Osteocyte (in vitro differentiated cells): ENCODE results near the gene MIEF1. TPM values are rescaled to one million over a fixed set of nuclear protein-coding genes. Genes with fewer than 3 reads are reported as not detected.
"Not testable (repeated sequence)": the region's sequence is repeated elsewhere in the genome, so short reads cannot be mapped to it uniquely, and the experiment has no call there.

Source experiments
- DNase-seq: peaks from one replicate; pipeline ENCODE4 v3.0.0; 2021; ENCODE audit warnings: mixed read lengths; ENCODE audit not compliant: unreplicated experiment; ENCODE audit errors: extremely low spot score
- H3K27ac Mint-ChIP-seq: one replicate; pipeline ENCODE4 v1.8.0; 2021; ENCODE audit warnings: mild to moderate bottlenecking, mixed read lengths; ENCODE audit not compliant: unreplicated experiment
- H3K27me3 Mint-ChIP-seq: one replicate; pipeline ENCODE4 v1.8.0; 2021; ENCODE audit warnings: mixed read lengths; ENCODE audit not compliant: unreplicated experiment
- H3K36me3 Mint-ChIP-seq: one replicate; pipeline ENCODE4 v1.8.0; 2021; ENCODE audit warnings: mixed read lengths; ENCODE audit not compliant: unreplicated experiment
- H3K4me1 Mint-ChIP-seq: one replicate; pipeline ENCODE4 v1.8.0; 2021; ENCODE audit warnings: mixed read lengths; ENCODE audit not compliant: unreplicated experiment
- H3K4me3 Mint-ChIP-seq: one replicate; pipeline ENCODE4 v1.8.0; 2021; ENCODE audit warnings: mild to moderate bottlenecking, moderate library complexity, mixed read lengths; ENCODE audit not compliant: unreplicated experiment
- H3K9me3 Mint-ChIP-seq: one replicate; pipeline ENCODE4 v1.8.0; 2021; ENCODE audit warnings: mixed read lengths; ENCODE audit not compliant: unreplicated experiment
- total RNA-seq: library from RNA; stranded (reverse); gene quantifications from 2 replicates; pipeline ENCODE4 v1.2.1, GENCODE V29; 2021
- TF ChIP-seq, protein P1 (sequence below): fragments of 200-600 bp; sonication (generic); IDR thresholded peaks from 2 replicates; pipeline ENCODE4 v1.5.0; 2021; ENCODE audit warnings: antibody characterized with exemption, mild to moderate bottlenecking, moderate library complexity

MIEF1 gene
- total RNA-seq, 1 donor from 2014 or later, result 25.8 TPM

DNA sequence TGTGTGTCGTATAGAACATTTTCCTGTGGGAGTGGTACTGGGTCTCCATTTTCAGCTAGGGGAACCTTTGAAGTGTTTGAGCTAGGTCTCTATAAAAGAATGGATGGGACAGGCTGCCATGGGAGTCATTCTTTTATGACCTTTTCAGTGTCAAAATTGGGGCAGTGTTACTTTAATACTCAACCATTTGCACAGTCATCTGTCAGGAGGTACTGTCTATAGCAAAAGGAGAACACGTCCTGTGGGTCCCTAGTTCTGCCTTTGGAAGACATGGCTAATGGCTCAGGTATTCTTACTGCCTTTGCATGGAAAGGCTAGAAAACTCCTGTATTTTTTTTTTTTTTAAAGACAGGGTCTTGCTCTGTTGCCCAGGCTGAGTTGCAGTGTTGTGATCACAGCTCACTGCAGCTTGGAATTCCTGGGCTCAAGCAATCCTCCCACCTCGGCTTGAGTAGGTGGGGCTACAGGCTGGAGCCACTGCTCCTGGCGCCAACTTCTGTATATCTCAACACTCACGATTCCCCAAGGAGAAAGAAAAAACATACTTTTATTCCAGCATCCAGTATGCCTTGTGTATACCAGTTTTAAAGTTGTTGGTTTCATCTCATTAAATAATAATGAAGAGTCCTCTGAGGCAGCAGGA lies 16.2 kb downstream of the MIEF1 start:
- H3K36me3 Mint-ChIP-seq, result peaks cover 45% of the 10 kb centered on the region
- TF ChIP-seq, protein P1, sequence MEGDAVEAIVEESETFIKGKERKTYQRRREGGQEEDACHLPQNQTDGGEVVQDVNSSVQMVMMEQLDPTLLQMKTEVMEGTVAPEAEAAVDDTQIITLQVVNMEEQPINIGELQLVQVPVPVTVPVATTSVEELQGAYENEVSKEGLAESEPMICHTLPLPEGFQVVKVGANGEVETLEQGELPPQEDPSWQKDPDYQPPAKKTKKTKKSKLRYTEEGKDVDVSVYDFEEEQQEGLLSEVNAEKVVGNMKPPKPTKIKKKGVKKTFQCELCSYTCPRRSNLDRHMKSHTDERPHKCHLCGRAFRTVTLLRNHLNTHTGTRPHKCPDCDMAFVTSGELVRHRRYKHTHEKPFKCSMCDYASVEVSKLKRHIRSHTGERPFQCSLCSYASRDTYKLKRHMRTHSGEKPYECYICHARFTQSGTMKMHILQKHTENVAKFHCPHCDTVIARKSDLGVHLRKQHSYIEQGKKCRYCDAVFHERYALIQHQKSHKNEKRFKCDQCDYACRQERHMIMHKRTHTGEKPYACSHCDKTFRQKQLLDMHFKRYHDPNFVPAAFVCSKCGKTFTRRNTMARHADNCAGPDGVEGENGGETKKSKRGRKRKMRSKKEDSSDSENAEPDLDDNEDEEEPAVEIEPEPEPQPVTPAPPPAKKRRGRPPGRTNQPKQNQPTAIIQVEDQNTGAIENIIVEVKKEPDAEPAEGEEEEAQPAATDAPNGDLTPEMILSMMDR, result no peak
- peaks cover 44% of the 10 kb centered on the region for H3K4me1 Mint-ChIP-seq
- peak overlapping the region; percentile 92 for H3K4me3 Mint-ChIP-seq
- DNase-seq, result no peak
- peak overlapping the region; percentile 95 for H3K27ac Mint-ChIP-seq
- no peaks in the 10 kb centered on the region for H3K9me3 Mint-ChIP-seq
- no peaks in the 10 kb centered on the region for H3K27me3 Mint-ChIP-seq

DNA sequence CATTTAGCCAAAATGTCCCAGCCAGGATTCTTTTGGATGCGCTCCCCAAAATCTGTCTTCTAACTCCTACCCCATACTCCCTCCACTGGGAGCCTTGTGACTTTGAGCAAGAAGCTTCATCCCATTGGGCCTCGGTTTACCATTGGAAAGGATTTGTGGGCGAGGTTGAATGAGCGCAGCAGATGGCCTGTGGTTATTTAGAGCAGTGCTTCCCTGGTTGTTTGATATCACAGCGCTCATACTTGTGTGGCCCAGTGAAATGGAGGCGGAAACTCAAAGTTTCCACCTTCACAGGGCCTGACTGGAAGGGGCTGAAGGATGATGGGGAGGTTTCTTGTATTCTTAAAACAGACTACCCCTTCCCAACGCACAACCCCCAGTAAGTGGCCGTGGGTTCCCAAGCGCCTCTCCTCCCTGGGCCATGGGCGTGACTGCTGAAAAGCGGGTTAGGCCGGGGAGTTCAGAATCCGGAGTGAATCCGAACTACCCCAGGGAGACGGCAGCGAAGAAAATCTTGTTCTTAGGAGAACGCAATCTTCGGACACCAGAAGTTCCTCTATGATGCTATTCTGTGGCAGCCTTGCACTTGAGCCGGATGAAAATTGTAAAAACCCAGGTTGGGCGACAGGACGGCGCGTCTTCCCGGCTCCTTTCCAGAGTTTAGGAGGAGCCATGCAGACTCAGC lies 17.0 kb downstream of the MIEF1 start:
- peak overlapping the region; percentile 95 for H3K27ac Mint-ChIP-seq
- TF ChIP-seq, protein P1, result no peak
- no peaks in the 10 kb centered on the region for H3K9me3 Mint-ChIP-seq
- H3K4me3 Mint-ChIP-seq, result peak overlapping the region; percentile 92
- DNase-seq, result no peak
- H3K27me3 Mint-ChIP-seq, result no peaks in the 10 kb centered on the region
- H3K36me3 Mint-ChIP-seq, result peaks cover 41% of the 10 kb centered on the region
- H3K4me1 Mint-ChIP-seq, result peaks cover 48% of the 10 kb centered on the region

DNA sequence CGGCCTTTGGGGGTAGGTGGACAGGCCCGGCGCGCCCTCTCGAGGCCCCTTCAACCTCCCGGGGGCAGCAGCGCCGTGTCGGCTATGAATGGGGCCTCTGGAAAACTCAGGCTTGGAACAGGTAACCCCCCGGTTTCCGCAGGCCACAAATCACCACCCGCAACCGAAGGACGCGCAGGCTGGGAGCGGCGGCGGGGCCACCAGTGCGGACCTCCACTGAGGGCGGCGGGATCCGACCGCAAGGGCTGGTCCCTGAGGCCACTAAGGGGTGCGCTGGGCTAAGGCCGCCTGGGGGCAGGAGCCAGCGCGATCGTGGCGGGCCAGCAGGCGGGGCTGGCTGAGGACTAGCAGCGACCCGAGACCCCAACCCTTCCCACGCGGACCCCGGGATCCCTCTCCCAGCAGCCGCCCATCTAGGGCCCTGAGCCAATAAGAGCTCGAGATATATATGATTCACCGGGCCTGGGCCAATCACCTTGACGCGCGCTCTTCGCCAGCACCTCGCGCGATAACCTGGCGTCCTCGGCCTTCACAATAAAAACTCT lies 17.7 kb downstream of the MIEF1 start:
- H3K4me3 Mint-ChIP-seq, result peak overlapping the region; percentile 92
- H3K9me3 Mint-ChIP-seq, result no peaks in the 10 kb centered on the region
- peaks cover 38% of the 10 kb centered on the region for H3K36me3 Mint-ChIP-seq
- H3K4me1 Mint-ChIP-seq, result peaks cover 47% of the 10 kb centered on the region
- peak overlapping the region; percentile 95 for H3K27ac Mint-ChIP-seq
- TF ChIP-seq, protein P1, result peak; percentile 45
- H3K27me3 Mint-ChIP-seq, result no peaks in the 10 kb centered on the region
- DNase-seq, result peak; percentile 99

DNA sequence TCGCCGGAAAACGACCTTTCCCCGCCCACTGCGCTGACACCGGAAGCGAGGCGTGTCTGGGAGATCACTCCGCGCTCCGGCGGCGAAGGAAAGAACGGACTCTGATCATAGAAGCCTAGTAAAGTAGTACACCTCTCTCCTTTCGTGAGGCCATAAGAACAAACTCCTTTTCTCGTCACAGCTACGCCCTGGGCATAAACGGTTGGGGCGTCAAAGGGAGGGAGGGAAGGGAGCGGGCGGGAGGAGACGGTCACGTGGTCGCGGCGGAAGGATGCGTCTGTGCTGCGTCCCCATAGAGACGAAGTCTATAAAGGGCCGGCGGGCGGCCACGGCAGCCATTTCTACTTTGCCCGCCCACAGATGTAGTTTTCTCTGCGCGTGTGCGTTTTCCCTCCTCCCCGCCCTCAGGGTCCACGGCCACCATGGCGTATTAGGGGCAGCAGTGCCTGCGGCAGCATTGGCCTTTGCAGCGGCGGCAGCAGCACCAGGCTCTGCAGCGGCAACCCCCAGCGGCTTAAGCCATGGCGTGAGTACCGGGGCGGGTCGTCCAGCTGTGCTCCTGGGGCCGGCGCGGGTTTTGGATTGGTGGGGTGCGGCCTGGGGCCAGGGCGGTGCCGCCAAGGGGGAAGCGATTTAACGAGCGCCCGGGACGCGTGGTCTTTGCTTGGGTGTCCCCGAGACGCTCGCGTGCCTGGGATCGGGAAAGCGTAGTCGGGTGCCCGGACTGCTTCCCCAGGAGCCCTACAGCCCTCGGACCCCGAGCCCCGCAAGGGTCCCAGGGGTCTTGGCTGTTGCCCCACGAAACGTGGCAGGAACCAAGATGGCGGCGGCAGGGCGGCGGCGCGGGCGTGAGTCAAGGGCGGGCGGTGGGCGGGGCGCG lies 18.4 kb downstream of the MIEF1 start, which contains the start of gene ATF4:
TSS of gene ATF4 (plus strand) at position 337 of the 880 bp plus-strand sequence. CDS start 884 bp downstream, outside the sequence.
- peaks cover 53% of the 10 kb centered on the region for H3K4me1 Mint-ChIP-seq
- TF ChIP-seq, protein P1, result no peak
- peak within 1 kb of the TSS; percentile 95 for H3K27ac Mint-ChIP-seq
- DNase-seq, result peak; percentile 95
- H3K4me3 Mint-ChIP-seq, result peak within 1 kb of the TSS; percentile 92
- peaks cover 43% of the 10 kb centered on the region for H3K36me3 Mint-ChIP-seq
- no peaks in the 10 kb centered on the region for H3K9me3 Mint-ChIP-seq
- H3K27me3 Mint-ChIP-seq, result no peaks in the 10 kb centered on the region

DNA sequence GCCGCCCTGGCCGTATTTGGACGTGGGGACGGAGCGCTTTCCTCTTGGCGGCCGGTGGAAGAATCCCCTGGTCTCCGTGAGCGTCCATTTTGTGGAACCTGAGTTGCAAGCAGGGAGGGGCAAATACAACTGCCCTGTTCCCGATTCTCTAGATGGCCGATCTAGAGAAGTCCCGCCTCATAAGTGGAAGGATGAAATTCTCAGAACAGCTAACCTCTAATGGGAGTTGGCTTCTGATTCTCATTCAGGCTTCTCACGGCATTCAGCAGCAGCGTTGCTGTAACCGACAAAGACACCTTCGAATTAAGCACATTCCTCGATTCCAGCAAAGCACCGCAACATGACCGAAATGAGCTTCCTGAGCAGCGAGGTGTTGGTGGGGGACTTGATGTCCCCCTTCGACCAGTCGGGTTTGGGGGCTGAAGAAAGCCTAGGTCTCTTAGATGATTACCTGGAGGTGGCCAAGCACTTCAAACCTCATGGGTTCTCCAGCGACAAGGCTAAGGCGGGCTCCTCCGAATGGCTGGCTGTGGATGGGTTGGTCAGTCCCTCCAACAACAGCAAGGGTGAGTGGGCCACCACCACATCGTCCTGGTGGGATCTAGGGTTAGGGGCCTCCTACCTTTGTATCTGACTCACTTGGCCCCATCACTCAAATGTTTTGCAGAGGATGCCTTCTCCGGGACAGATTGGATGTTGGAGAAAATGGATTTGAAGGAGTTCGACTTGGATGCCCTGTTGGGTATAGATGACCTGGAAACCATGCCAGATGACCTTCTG lies 19.2 kb downstream of the MIEF1 start:
- Mint-ChIP-seq H3K36me3 (peaks cover 38% of the 10 kb centered on the region), H3K4me3 (peak overlapping the region; percentile 92), H3K4me1 (peaks cover 58% of the 10 kb centered on the region), H3K27ac (peak overlapping the region; percentile 95)
- H3K9me3 Mint-ChIP-seq, DNase-seq, H3K27me3 Mint-ChIP-seq: not testable (repeated sequence)

DNA sequence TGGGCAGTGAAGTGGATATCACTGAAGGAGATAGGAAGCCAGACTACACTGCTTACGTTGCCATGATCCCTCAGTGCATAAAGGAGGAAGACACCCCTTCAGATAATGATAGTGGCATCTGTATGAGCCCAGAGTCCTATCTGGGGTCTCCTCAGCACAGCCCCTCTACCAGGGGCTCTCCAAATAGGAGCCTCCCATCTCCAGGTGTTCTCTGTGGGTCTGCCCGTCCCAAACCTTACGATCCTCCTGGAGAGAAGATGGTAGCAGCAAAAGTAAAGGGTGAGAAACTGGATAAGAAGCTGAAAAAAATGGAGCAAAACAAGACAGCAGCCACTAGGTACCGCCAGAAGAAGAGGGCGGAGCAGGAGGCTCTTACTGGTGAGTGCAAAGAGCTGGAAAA lies 20.0 kb downstream of the MIEF1 start:
- H3K27me3 Mint-ChIP-seq, DNase-seq, H3K9me3 Mint-ChIP-seq: not testable (repeated sequence)
- peaks cover 60% of the 10 kb centered on the region for H3K4me1 Mint-ChIP-seq
- peaks cover 38% of the 10 kb centered on the region for H3K36me3 Mint-ChIP-seq
- H3K4me3 Mint-ChIP-seq, result peak overlapping the region; percentile 92
- H3K27ac Mint-ChIP-seq, result peak overlapping the region; percentile 95
